ENCODE results near the gene TRIM26.
"Not testable (repeated sequence)": the region's sequence is repeated elsewhere in the genome, so short reads cannot be mapped to it uniquely, and the experiment has no call there.

GRCh38 chr6:30221395-30221794, 8.2 kb upstream of the TRIM26 start:
- TF ChIP-seq CTCF (IDR thresholded peaks at IDR 0.05; ENCODE audit: low read depth, low read length, poor library complexity, severe bottlenecking); EZH2phosphoT487 (IDR thresholded peaks at IDR 0.05; ENCODE audit: borderline replicate concordance, low read length): not testable (repeated sequence)

Measured in DOHH2 (cell line).